CD4-positive, alpha-beta T cell treated with Interleukin-21 for 1 hour (primary cell): ENCODE results near the gene SETD2.

Experiments used
- DNase-seq: peaks from one replicate; pipeline ENCODE4 v3.0.0-alpha.2; 2020

SETD2 gene

GRCh38 chr3:46979958-46980497 lies 183.9 kb downstream of the SETD2 start:
- DNase-seq, result no peak

- peak; percentile 96 for DNase-seq
Observed at GRCh38 chr3:46978985-46979944, 184.6 kb downstream of the SETD2 start, which contains the start of gene NBEAL2. Gene NBEAL2, plus strand, starts transcription at chr3:46979666. Its CDS starts 196 bp downstream, at chr3:46979862.

- no peak for DNase-seq
Observed at GRCh38 chr3:46978381-46978780, 185.5 kb downstream of the SETD2 start.

GRCh38 chr3:46977811-46978195 lies 186.1 kb downstream of the SETD2 start:
- DNase-seq, result no peak

- peak; percentile 98 for DNase-seq
Observed at GRCh38 chr3:46976326-46977190, 187.4 kb downstream of the SETD2 start, which contains the start of gene CCDC12. Gene CCDC12, minus strand, starts transcription at chr3:46976745. Its CDS starts 13 bp downstream, at chr3:46976732.

GRCh38 chr3:46974421-46975171 lies 189.3 kb downstream of the SETD2 start:
- DNase-seq, result no peak

GRCh38 chr3:46972396-46972795 lies 191.5 kb downstream of the SETD2 start:
- DNase-seq, result no peak

GRCh38 chr3:46971742-46972141 lies 192.2 kb downstream of the SETD2 start:
- DNase-seq, result no peak

GRCh38 chr3:46971151-46971550 lies 192.8 kb downstream of the SETD2 start:
- DNase-seq, result no peak

GRCh38 chr3:46970391-46971091 lies 193.4 kb downstream of the SETD2 start:
- DNase-seq, result no peak

GRCh38 chr3:46968783-46969428 lies 195.0 kb downstream of the SETD2 start:
- no peak for DNase-seq

- DNase-seq, result no peak
Observed at GRCh38 chr3:46966811-46967210, 197.1 kb downstream of the SETD2 start.
